PFSK-1 (cell line): ENCODE data around the gene SLC6A17.

Experiments used
- FOXP2 ChIP-seq: optimal IDR thresholded peaks from 2 replicates; pipeline ENCODE3; 2011; ENCODE audit warnings: borderline replicate concordance, control low read depth, inconsistent platforms; ENCODE audit not compliant: insufficient read depth; ENCODE audit errors: extremely low read length, extremely low read depth
- POLR2AphosphoS5 ChIP-seq: IDR thresholded peaks from 2 replicates; pipeline ENCODE4 v1.6.1; 2012; ENCODE audit warnings: low read depth, mild to moderate bottlenecking, control low read depth, low read length, moderate library complexity
- SIN3A ChIP-seq: IDR thresholded peaks from 2 replicates; pipeline ENCODE4 v1.6.1; 2012; ENCODE audit warnings: mild to moderate bottlenecking, low read length, moderate library complexity, borderline replicate concordance; ENCODE audit not compliant: insufficient read depth
- TAF1 ChIP-seq: IDR thresholded peaks from 2 replicates; pipeline ENCODE4 v1.6.1; 2012; ENCODE audit warnings: low read length, control low read depth, borderline replicate concordance; ENCODE audit not compliant: insufficient read depth
- TF ChIP-seq, protein P1 (sequence below), 2 experiments: IDR thresholded peaks; 2 replicates each; pipeline versions ENCODE4 v1.6.1 to v1.8.0; 2011 to 2012; ENCODE audit warnings: low read depth in 2 of 2, low read length in 2 of 2, control low read depth in 1 of 2, inconsistent platforms in 1 of 2, mild to moderate bottlenecking in 1 of 2, moderate library complexity in 1 of 2; ENCODE audit not compliant: insufficient read depth in 1 of 2

The SLC6A17 gene

DNA sequence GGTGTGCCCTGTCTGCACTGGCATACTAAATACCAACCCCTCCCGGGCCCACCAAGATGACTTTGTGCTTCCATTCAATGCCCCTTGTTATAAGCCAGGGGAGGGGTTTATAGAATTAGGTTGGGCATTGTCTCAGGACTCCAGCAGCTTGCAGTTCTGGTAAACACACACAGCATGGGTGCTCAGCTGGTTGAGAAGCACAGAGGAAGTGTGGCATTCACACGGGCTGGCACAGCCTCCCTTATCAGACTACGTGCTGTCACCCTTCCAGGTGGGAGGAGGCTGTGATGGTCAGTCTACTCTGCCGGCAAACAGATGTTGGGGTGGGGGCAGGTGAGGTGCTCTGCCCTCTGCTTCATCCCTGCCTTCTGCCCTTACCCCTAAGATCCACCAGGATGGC lies 15.0 kb upstream of the SLC6A17 start:
- TF ChIP-seq FOXP2: no peak

GRCh38 chr1:110135666-110136065 lies 14.6 kb upstream of the SLC6A17 start:
- TF ChIP-seq, protein P1, sequence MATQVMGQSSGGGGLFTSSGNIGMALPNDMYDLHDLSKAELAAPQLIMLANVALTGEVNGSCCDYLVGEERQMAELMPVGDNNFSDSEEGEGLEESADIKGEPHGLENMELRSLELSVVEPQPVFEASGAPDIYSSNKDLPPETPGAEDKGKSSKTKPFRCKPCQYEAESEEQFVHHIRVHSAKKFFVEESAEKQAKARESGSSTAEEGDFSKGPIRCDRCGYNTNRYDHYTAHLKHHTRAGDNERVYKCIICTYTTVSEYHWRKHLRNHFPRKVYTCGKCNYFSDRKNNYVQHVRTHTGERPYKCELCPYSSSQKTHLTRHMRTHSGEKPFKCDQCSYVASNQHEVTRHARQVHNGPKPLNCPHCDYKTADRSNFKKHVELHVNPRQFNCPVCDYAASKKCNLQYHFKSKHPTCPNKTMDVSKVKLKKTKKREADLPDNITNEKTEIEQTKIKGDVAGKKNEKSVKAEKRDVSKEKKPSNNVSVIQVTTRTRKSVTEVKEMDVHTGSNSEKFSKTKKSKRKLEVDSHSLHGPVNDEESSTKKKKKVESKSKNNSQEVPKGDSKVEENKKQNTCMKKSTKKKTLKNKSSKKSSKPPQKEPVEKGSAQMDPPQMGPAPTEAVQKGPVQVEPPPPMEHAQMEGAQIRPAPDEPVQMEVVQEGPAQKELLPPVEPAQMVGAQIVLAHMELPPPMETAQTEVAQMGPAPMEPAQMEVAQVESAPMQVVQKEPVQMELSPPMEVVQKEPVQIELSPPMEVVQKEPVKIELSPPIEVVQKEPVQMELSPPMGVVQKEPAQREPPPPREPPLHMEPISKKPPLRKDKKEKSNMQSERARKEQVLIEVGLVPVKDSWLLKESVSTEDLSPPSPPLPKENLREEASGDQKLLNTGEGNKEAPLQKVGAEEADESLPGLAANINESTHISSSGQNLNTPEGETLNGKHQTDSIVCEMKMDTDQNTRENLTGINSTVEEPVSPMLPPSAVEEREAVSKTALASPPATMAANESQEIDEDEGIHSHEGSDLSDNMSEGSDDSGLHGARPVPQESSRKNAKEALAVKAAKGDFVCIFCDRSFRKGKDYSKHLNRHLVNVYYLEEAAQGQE (IDR thresholded peaks at IDR 0.05; ENCODE audit: insufficient read depth in 1 of 2, low read depth in 2 of 2, low read length in 2 of 2): no peak
- TF ChIP-seq TAF1: no peak
- no peak for TF ChIP-seq POLR2AphosphoS5
- TF ChIP-seq SIN3A: no peak
- TF ChIP-seq FOXP2: no peak

GRCh38 chr1:110136911-110137310 lies 13.4 kb upstream of the SLC6A17 start:
- TF ChIP-seq FOXP2 (no peak), SIN3A (no peak), POLR2AphosphoS5 (no peak), TAF1 (no peak)

GRCh38 chr1:110138956-110139355 lies 11.3 kb upstream of the SLC6A17 start:
- TF ChIP-seq SIN3A: no peak
- TF ChIP-seq, protein P1 (IDR thresholded peaks at IDR 0.05; ENCODE audit: insufficient read depth in 1 of 2, low read depth in 2 of 2, low read length in 2 of 2): no peak
- no peak for TF ChIP-seq FOXP2
- no peak for TF ChIP-seq POLR2AphosphoS5
- no peak for TF ChIP-seq TAF1

DNA sequence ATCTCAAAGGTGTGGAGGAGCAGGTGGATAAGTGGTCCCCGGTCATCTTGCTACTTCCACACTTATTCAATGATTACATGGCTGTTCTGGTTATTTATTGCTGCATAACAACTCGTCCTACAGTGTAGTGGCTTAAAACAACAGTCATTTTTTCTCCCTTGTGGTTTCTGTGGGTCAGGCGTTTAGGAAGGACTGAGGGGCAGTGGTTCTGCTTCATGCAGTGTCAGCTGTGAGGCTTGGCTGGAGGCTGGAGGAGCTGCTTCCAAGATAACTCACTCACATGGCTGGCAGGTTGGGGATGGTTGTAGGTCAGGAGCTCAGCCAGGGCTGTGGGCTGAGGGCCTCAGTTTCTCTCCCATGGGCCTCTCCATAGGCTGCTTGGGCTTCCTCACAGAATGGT lies 5.9 kb upstream of the SLC6A17 start:
- TF ChIP-seq, protein P1 (IDR thresholded peaks at IDR 0.05; ENCODE audit: insufficient read depth in 1 of 2, low read depth in 2 of 2, low read length in 2 of 2): no peak
- TF ChIP-seq FOXP2 (no peak), TAF1 (no peak), POLR2AphosphoS5 (no peak), SIN3A (no peak)

- TF ChIP-seq FOXP2 (no peak), TAF1 (no peak)
- TF ChIP-seq, protein P1 (IDR thresholded peaks at IDR 0.05; ENCODE audit: insufficient read depth in 1 of 2, low read depth in 2 of 2, low read length in 2 of 2): 0 out of 4 replicates have a peak, but pooled peaks of 1 of the 2 experiments have one; percentile 40
These were observed 1.3 kb upstream of the SLC6A17 start for GRCh38 chr1:110148961-110149360.
